K562 (cell line): Measurements from ENCODE around the gene RXRA.

Experiments
- RB1 ChIP-seq: fragments of 450-650 bp; IDR thresholded peaks from 2 replicates; pipeline ENCODE4 v1.6.1; 2017; ENCODE audit warnings: low read depth, mild to moderate bottlenecking
- TF ChIP-seq, protein P1 (sequence below): sonication (generic); formaldehyde crosslinking; IDR thresholded peaks from 2 replicates; pipeline ENCODE4 v1.8.0; 2022; ENCODE audit warnings: mild to moderate bottlenecking, low read depth, missing genetic modification reagents

DNA sequence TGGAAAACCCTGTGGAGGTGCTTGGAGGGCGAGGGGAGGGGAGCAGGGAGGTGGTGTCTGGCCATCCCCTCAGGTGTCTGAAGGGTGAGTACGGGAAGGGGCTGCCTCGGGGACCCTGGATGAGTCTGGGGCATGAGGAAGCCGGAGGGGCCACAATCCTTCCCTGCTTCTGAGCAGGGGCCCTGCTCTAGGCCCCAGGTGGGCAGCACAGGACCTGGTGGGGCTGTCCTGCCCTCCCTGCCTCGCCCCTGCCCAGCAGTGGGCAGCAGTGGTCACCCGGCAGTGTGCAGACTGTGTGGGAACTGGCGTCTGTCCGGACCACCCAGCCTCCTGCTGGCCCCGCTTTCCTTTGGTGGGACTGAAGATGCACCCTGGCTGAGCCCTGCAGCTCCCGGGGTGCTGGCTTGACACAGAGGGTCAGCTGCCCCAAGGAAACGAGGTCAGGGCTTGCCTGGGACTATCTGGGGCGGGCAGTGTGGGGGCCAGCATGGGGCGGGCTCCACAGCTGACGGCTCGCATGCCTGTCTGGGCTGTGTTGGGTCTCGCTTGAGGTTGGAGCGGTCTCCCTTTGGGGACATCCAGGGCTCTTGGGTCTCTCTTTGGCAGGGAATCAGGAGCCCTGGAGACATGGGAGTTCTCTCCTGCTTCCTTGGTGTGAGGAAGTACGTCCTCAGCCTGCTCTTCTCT lies 26.1 kb downstream of the RXRA start:
- TF ChIP-seq, protein P1, sequence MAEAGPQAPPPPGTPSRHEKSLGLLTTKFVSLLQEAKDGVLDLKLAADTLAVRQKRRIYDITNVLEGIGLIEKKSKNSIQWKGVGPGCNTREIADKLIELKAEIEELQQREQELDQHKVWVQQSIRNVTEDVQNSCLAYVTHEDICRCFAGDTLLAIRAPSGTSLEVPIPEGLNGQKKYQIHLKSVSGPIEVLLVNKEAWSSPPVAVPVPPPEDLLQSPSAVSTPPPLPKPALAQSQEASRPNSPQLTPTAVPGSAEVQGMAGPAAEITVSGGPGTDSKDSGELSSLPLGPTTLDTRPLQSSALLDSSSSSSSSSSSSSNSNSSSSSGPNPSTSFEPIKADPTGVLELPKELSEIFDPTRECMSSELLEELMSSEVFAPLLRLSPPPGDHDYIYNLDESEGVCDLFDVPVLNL (CRISPR knock-in tag): no peak
- no peak for TF ChIP-seq RB1
